Measurements from ENCODE around the gene TOR3A.

- TF ChIP-seq POLR2AphosphoS5 (IDR thresholded peaks at IDR 0.05; ENCODE audit: low read depth, low read length) (no peak), TAF1 (IDR thresholded peaks at IDR 0.05; ENCODE audit: borderline replicate concordance, insufficient read depth, low read length) (no peak)
Observed at GRCh38 chr1:179052776-179053175, 29.1 kb upstream of the TOR3A start.

All from PFSK-1 (cell line).